ENCODE measurements around the gene COQ8A. TPM values are rescaled to one million over a fixed set of nuclear protein-coding genes. Genes with fewer than 3 reads are reported as not detected.

Gene COQ8A
- polyA plus RNA-seq, 3 donors = 113 to 120 (median 114) TPM

DNA sequence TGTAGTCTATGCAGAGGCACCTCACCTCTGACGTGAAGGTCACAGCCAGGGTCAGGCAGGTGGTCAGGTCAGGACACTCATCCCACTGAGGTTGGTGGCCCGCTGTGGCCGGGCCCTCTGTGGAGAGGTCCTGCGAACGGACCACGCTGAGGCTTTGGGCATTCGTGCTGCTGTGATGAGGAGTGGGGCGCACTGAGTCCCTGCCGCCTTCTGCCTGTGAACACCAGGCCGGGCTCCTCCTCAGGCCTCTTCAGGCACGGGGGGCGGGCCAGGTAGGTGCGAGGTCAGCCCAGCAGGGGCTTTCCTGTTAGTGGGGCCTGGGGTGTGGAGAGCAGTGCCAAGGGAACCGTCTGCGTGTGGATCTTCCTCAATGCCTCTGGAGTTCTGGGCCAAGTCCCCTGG is 39.0 kb downstream of the COQ8A start:
- WGBS, 3 donors = 86 to 90% (median 90%) methylated on average over 15 of the region's 15 CpGs
- no peak overlapping the region for H3K27ac ChIP-seq (ENCODE audit: low read depth, low read length)

DNA sequence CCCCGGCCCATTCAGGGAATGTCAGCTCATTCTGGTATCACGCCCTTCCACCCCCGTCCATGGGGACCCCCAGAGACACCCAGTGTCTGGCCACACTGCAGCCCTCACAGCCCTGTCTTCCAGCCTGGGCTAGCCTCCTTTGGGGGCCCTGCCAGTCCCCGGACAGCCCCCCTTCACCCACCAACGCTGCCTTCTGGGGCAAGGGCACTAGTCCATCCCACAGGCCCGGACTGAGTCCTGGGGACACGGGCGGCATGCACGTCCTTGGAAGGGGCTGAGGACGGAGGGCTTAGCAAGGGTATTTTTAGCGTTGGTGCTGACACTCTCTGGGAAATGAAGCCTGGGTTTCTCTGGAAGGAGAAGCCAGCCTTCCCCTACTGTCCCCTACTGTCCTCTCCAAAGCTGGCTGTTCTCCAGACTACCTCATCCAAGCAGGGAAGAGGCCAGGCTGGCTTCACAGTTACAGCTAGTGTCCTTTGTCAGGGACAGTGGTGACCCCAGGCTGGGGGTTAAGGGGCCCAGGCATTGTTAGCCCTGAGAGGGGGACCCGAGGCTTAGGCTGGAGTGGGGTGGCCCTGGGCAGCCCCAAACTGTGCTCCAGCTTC is 39.5 kb downstream of the COQ8A start:
- 70 to 78% (median 77%) methylated on average over 12 of the region's 12 CpGs for WGBS, 3 donors
- no peak overlapping the region for H3K27ac ChIP-seq (ENCODE audit: low read depth, low read length)

DNA sequence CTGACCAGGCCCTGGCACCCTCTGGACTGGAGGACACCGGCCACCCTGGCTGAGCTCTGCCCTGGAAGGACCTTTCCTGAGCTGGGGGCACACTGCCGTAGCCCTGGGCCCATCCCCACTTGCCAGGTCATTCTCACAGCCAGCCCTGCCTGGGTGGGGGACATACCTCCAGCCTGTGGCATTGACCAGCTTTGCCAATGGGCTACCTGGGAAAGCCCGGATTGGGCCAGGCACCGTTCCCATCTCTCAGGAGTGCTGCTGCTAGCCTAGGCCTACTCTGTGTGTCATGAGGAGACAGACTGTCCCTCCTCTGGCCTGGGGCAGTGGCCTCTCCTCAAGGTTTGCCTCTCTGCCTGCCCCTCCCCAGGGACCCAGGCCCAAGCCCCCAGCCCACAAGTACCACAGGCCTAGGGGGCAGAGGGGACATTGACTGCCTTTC is 40.0 kb downstream of the COQ8A start:
- WGBS, 3 donors = 84 to 94% (median 87%) methylated on average over 4 of the region's 4 CpGs
- H3K27ac ChIP-seq (ENCODE audit: low read depth, low read length) = no peak overlapping the region

DNA sequence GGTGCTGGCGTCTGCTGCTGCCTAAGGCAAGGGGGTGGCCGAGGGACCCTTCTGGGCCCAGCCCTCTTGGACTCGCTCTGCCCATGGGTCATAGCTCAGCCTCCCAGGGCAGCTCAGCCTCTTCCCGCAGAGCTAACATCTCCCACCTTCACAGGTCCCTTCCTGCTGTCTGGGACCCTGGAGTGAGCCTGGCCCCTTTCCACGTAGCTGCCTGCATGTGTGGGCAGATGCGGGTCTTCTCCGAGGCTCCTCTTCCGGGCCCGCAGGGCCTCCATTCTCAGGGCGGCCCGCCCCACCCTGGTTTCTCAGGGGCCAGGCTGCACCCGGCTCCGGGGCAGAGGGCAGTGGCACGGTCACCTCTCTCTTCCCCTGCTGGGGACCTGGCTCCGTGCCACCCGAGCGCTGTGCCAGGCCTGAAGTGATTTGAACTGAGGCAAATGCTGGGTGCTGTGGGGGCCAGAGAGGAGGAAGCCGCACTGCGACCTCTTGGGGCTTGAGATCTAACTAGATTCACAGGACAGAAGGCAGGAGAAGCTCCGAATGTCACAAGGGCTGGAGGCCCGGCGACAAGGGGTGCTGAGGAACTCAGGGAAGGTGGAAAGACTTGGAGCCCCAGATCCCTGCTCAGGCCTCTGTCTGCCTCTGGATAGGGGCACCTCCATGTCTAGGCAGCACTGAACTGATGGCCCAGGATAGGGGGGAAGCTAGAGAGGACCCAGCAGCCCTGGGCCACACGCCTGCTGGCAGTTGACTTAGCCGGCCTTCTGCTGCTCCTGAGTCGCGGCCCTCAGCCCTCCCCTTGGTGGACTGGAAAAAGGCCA is 40.7 kb downstream of the COQ8A start:
- no peak overlapping the region for H3K27ac ChIP-seq (ENCODE audit: low read depth, low read length)
- WGBS, 3 donors = 80 to 85% (median 82%) methylated on average over 26 of the region's 26 CpGs

DNA sequence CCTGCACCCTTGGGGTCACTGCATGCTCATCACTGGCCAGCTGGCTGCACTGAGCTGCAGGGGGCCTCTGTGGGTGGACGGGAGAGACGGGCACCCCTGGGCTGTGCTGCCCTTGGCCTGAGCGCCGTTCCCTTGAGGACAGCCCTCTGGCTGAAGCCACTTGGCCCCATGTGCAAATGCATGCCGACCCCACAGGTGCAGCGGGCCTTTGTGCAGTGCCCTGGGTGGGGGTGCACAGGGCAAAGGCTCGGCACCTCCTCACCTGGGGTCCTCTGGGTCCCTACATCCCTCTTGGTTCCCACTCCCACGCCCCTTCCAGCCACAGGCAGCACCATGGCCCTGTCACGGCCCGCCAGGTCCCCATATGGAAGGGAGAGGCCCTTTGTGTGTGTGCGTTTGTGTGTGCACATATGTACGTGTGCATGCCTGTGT is 41.3 kb downstream of the COQ8A start:
- WGBS, 3 donors = 86 to 89% (median 89%) methylated on average over 11 to 12 of the region's 12 CpGs
- no peak overlapping the region for H3K27ac ChIP-seq (ENCODE audit: low read depth, low read length)

DNA sequence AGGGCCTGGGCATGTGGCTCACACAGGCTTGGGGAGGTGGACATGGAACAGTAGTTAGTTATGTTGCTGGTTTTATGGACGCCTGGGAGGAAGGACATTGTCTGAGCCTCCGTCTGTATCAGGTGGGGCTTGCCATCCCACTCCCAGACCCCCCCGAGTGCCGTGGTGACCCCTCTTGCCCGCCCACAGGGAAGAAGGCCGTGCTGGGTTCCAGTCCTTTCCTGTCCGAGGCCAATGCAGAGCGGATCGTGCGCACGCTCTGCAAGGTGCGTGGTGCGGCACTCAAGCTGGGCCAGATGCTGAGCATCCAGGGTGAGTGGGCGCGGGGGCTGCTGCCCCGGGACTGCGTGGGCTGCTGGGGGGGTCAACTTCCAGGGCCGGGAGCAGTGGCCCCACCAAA is 41.7 kb downstream of the COQ8A start:
- 88 to 94% (median 91%) methylated on average over 18 of the region's 18 CpGs for WGBS, 3 donors
- no peak overlapping the region for H3K27ac ChIP-seq (ENCODE audit: low read depth, low read length)

DNA sequence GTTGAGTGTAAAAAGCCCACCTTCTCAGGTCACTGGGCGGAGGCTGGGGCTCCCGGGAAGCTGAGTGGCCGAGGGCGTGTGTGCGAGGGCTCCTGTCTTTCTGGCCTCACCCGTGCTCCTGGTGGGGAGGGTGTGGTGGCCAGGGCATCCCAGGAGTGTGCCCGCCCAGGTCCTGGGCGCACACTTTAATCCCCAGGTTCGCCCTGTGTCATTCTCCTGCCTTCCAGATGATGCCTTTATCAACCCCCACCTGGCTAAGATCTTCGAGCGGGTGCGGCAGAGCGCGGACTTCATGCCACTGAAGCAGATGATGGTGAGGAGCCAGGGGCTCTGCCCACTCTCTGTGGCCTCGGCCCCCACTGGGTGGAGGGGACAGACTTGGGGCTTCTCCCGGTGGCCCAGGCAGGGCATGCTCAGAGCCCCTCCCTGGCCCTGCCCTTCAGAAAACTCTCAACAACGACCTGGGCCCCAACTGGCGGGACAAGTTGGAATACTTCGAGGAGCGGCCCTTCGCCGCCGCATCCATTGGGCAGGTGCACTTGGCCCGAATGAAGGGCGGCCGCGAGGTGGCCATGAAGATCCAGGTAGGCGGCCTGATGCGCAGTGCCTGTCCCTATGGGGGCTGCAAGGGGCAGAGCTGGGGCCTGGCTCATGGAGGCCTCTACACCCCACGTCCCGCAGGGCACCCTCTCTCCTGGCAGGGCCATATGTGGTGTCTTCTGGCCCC is 42.5 kb downstream of the COQ8A start:
- WGBS, 3 donors = 93 to 95% (median 94%) methylated on average over 31 of the region's 31 CpGs
- no peak overlapping the region for H3K27ac ChIP-seq (ENCODE audit: low read depth, low read length)

DNA sequence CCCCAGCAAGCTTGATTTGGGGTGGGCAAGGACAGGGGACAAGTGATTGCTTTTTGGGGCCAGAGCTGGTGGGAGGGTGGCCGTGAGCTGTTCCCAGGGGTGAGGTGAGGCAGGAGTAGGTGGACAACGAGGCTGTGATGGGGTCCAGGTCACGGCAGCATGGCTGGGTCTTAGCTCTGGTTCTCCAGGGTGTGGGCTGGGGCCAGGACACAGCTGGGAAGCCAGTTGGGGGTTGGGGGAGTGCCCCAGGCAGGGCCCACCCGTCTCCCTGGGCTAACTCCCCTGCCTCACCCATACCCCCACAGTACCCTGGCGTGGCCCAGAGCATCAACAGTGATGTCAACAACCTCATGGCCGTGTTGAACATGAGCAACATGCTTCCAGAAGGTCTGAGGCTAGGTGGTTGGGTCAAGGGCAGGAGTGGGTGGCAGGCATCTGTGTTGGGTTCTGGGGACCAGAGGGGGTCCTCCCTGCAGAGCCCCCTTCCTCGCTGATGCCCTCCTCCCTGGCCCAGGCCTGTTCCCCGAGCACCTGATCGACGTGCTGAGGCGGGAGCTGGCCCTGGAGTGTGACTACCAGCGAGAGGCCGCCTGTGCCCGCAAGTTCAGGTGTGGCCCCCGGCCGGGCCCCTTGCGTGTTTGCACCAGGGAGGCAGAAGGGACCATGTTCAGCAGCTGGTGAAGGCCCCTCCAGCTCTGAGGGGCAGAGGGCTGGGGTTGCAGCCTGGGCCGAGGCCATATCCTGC is 43.3 kb downstream of the COQ8A start:
- H3K27ac ChIP-seq (ENCODE audit: low read depth, low read length) = no peak overlapping the region

DNA sequence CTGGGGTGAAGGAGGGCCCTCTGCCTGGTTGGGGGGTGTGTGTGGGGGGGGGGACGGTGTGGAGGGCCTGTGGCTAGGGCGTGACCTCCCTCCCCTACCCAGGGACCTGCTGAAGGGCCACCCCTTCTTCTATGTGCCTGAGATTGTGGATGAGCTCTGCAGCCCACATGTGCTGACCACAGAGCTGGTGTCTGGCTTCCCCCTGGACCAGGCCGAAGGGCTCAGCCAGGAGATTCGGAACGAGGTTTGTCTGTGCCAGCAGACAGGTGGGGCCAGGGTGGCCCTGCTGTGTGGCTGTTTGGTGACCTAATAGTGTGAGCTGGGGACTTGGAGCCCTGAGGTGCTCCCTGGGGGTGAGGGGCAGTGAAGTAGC is 43.9 kb downstream of the COQ8A start:
- no peak overlapping the region for H3K27ac ChIP-seq (ENCODE audit: low read depth, low read length)
- 73 to 80% (median 73%) methylated on average over 5 of the region's 5 CpGs for WGBS, 3 donors

More for the DNA sequence above, 43.3 kb downstream of the COQ8A start:
- 93 to 94% (median 94%) methylated on average over 14 to 18 of the region's 18 CpGs for WGBS, 3 donors

DNA sequence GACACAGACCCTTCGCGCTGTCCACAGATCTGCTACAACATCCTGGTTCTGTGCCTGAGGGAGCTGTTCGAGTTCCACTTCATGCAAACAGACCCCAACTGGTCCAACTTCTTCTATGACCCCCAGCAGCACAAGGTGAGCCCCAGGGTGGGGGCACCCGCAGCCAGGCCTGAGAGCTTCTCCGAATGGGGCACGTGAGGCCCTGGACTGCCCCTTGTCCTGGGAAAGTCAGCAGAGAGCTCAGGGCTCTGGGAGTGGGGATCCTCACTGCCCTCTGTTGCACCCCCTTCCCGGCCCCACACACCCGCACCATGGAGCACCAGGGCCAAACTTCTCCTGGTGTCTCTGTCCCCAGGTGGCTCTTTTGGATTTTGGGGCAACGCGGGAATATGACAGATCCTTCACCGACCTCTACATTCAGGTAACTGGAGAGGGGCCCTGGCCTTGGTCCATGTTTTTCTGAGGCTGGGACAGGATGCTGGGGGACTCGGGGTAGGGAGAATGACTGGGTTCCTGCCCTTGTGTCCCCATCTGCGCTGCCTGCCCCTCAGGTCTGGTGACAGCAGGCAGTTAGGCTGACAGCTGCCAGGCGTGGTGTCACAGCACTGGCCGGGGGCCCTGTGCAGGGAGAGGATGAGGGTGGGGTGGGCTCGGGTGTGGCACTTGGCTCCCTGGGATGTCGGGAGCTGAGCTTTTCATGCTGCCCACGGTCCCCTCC is 44.6 kb downstream of the COQ8A start:
- 80 to 94% (median 80%) methylated on average over 17 to 18 of the region's 18 CpGs for WGBS, 3 donors
- no peak overlapping the region for H3K27ac ChIP-seq (ENCODE audit: low read depth, low read length)

DNA sequence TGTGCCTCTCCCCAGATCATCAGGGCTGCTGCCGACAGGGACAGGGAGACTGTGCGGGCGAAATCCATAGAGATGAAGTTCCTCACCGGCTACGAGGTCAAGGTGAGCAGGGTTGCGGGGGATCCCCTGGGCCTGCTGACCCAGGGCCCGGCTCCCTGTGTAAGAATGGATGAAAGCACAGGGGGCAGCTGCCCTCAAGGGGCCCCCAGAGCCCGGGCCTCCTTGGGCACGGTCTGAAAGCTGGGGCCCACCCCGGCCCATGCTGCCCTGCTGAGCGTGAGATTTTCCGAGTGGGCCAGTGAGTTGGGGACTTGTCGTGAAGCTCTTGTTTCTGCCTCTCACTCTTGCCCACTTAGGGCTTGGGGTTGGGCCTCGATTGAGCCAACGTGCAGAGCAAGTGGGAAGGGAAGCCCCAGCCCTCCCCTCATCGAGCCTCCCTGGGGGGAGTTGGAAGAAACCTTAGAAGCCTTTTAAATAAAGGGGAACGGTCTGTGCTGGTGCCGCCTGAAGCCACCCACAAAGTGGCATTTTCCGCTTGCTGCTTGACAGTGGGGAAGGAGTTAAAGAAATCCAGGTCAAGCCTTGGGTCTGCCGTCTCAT is 45.2 kb downstream of the COQ8A start:
- WGBS, 3 donors = 89 to 91% (median 90%) methylated on average over 20 of the region's 20 CpGs

DNA sequence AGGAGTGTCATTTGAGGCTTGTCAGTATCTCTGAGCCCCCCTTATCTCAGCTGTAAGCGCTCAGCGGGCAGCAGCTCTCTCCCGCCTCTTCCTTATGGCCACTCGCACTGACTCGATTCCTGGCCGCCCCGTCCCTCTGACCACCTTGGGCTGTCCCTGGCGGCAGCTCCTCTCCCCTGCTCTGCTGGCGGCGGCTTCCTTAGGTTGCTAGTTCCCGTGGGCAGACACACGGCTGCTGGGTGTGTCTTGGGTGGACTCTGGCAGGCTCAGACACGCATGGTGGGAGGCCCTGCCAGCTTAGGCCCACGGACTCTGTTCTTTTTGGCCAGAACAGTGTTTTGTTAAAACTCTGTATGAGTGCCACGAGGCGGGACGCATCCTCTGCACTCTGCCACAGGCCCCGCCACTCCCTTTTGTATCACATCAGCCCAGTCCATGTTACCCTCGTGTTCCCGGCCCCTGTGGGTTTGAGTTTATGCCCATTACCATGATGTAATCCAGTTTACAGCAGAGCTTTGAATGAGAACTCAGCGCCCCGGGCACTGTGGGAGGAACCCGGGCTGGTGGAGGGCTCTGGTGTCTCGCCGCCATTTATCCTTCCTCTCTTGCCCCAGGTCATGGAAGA is 45.9 kb downstream of the COQ8A start:
- 86 to 89% (median 86%) methylated on average over 25 of the region's 25 CpGs for WGBS, 3 donors
- no peak overlapping the region for H3K27ac ChIP-seq (ENCODE audit: low read depth, low read length)

More for the DNA sequence above, 45.2 kb downstream of the COQ8A start:
- no peak overlapping the region for H3K27ac ChIP-seq (ENCODE audit: low read depth, low read length)

DNA sequence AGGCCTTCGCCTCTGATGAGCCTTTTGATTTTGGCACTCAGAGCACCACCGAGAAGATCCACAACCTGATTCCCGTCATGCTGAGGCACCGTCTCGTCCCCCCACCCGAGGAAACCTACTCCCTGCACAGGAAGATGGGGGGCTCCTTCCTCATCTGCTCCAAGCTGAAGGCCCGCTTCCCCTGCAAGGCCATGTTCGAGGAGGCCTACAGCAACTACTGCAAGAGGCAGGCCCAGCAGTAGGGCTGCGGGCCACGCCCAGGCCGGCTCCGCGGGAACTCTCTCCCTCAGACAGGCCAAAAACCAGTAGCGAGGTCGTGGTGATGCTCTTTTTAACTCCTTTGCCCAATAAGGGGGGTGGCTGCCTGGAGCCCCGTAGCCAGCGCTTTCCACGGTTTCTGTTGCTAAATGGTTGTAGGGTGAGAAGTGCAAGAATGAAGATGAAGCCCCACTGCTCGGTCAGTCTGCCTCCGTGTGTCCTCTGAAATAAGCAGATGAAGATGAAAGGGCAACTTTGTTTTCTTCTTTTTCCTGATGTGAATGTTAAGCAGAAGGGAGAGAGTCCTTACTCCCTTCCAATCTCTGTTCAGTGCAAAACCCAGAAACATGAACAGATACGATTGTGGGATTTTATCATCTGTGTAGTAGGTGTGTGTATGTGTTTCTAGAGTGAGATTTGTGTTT is 46.5 kb downstream of the COQ8A start:
- H3K27ac ChIP-seq (ENCODE audit: low read depth, low read length) = no peak overlapping the region

DNA sequence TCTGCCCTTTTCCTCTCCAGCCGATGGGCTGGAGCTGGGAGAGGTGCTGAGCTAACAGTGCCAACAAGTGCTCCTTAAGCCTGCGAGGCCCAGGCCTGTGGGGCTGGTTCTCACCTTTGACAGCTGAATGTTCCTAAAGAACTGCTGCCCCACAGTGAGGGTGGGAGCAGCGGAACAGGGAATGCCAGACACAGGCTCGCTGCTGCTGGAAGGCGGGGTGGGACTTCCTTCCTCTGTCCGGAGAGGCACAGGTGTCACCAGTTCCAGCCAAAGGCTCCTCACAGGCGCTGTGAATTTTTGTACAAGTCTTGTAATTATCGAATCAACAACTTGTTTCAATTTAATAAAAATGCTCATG is 47.1 kb downstream of the COQ8A start:
- WGBS, 3 donors = 63 to 84% (median 68%) methylated on average over 8 of the region's 8 CpGs
- no peak overlapping the region for H3K27ac ChIP-seq (ENCODE audit: low read depth, low read length)

More for the DNA sequence above, 46.5 kb downstream of the COQ8A start:
- 85 to 89% (median 88%) methylated on average over 21 of the region's 21 CpGs for WGBS, 3 donors

DNA sequence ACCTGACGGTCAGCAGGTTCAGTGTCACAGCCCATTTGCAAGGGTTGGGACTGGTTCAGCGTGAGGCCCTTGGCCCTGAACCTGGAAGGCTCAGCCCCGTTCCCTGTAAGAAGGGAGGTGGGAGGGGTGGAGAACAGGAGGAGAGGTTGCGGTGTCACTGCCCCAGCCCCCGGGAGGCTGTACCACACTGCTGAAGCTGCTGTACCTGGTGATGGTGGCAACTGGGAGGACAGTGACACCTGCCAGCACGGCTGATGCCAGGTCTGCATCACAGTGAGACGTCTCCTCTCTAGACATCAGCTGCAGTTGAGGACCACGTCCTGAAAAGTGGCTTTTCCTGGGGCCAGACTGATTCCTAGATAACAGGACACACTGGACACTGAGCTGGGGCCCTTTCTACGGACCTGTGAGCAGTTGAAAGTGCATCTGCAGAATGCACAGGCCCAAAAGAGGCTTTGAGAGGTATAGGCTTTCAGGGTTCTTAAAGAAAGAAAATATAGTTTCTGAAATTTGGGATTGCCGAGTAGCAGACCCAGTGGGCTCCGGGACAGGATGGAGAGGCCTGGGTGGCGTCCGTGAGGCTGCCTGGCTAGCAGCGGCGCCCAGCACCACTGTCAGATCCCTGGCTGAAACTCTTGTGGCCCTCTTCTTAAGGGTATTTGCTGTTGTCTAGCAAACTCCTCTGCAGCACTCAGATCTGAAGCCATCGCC is 47.7 kb downstream of the COQ8A start:
- 79 to 90% (median 87%) methylated on average over 16 of the region's 16 CpGs for WGBS, 3 donors
- H3K27ac ChIP-seq (ENCODE audit: low read depth, low read length) = no peak overlapping the region

DNA sequence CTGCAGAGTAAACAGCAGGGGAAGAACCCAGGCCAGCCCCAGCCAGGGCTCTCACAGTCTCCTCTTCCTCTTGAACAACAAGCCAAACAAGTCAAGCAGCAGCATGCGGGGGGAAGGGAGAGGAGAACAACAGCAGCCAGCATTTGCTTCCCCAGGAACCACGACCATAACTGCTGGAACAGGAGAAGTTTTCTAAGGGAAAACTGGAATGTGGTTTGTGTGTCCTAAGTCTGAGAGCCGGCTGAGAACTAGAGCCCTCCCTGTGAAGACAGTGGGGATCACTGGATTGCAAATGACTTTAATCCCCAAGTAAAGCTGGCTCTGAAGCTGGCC is 48.2 kb downstream of the COQ8A start:
- no peak overlapping the region for H3K27ac ChIP-seq (ENCODE audit: low read depth, low read length)
- 54 to 64% (median 56%) methylated on average over 3 of the region's 3 CpGs for WGBS, 3 donors

All from adipose tissue (tissue), 3 donors.